ENCODE results near the gene SSC4D.

Gene SSC4D

DNA sequence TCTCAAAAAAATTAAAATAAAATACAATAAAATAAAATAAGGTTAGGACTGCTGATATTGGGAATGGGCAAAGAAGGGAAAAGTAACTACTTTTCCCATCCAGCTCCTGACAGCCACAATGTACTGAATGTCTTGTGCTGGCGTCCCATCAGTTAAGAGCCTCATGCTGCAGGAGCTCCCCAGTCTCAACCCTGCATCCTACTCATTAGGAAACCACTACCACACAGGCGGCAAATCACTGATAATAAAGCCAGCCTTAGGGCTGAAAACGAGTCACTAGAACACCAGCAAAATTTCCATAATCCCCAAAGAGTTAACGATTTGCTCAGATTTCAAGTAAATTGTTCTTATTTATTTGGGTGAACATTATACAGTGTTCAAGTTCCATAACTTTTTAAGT, 55.0 kb downstream of the SSC4D start:
- no peak for DNase-seq (ENCODE audit: low read depth)

GRCh38 chr7:76353744-76354143, 55.8 kb downstream of the SSC4D start:
- no peak for DNase-seq (ENCODE audit: low read depth)

DNA sequence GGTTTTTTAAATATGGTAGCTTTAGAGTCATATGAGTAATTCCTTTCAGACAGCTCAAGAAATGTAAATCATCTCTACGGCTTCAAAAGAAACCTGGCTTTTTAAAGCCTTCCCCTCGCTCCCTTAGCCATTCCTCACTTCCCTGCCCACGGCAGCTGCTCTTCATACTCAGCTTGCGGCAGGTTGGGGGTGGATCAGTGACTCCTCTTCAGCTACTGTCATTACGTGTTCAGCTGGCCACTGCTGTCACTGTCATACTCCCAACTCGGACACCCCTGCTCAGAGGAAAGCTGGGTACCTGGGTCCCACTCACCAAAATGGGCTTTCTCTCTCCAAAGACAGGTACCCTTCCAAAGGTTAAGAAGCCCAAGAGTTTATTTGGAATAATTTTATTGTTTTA, 57.3 kb downstream of the SSC4D start:
- DNase-seq (ENCODE audit: low read depth): no peak

GRCh38 chr7:76351372-76351771, 58.1 kb downstream of the SSC4D start:
- no peak for DNase-seq (ENCODE audit: low read depth)

- no peak for DNase-seq (ENCODE audit: low read depth)
Observed at GRCh38 chr7:76349313-76349885, 60.1 kb downstream of the SSC4D start.

DNA sequence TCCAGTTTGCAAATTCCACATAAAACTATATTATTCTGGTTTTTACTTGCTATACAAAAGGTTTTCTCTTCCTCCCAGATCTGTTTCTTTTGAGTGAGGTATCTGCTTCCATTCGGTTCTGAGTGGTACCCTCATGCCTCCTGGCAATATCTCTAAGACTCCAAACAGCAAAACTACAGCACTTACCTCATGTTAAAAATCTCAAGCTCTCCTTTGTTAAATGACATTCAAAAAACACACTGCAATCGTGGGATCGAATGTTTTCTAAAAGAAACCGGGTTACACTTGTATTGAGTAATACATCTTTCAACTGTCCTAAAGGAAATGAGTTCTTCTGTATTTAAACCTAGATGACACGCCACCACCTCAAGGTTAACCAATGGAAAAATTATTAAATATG, 61.8 kb downstream of the SSC4D start:
- no peak for DNase-seq (ENCODE audit: low read depth)

- no peak for DNase-seq (ENCODE audit: low read depth)
Observed at GRCh38 chr7:76346778-76347177, 62.7 kb downstream of the SSC4D start.

GRCh38 chr7:76346097-76346496, 63.4 kb downstream of the SSC4D start:
- no peak for DNase-seq (ENCODE audit: low read depth)

GRCh38 chr7:76343931-76344321, 65.6 kb downstream of the SSC4D start:
- no peak for DNase-seq (ENCODE audit: low read depth)

GRCh38 chr7:76343294-76343930, 66.1 kb downstream of the SSC4D start:
- DNase-seq (ENCODE audit: low read depth): peak; percentile 11

GRCh38 chr7:76342222-76342621, 67.3 kb downstream of the SSC4D start:
- DNase-seq (ENCODE audit: low read depth): no peak

- no peak for DNase-seq (ENCODE audit: low read depth)
Observed at GRCh38 chr7:76340617-76341131, 68.8 kb downstream of the SSC4D start.

Data from activated T-cell treated with anti-CD3 and anti-CD28 coated beads for 24 hours (primary cell).